Esophagus squamous epithelium (tissue), 5 donors: ENCODE measurements around the gene RNF8. TPM values are rescaled to one million over a fixed set of nuclear protein-coding genes. Genes with fewer than 3 reads are reported as not detected.

ENCODE experiments used
- DNase-seq: peaks from one replicate; lab custom pipeline; 2025; lab: John Stamatoyannopoulos, UW
- H3K27ac ChIP-seq, 4 donors: fragments of 200-600 bp; sonication (generic); one replicate each; pipeline ENCODE4 v1.5.1; 2016 to 2019; ENCODE audit warnings: mild to moderate bottlenecking in 1 of 4
- H3K27me3 ChIP-seq, 4 donors: fragments of 200-600 bp; sonication (generic); 1 replicate in 3 of 4; 2 replicates in 1 of 4; pipeline versions ENCODE4 v1.5.1 to v1.6.0; 2017 to 2021; ENCODE audit warnings: antibody characterized with exemption in 1 of 4
- H3K36me3 ChIP-seq, 3 donors: fragments of 200-600 bp; sonication (generic); one replicate each; pipeline ENCODE4 v1.5.1; 2016 to 2019
- H3K4me1 ChIP-seq, 3 donors: fragments of 200-600 bp; sonication (generic); one replicate each; pipeline ENCODE4 v1.5.1; 2017 to 2019
- H3K4me3 ChIP-seq, 4 donors: fragments of 200-600 bp; sonication (generic); 1 replicate in 3 of 4; 2 replicates in 1 of 4; pipeline ENCODE4 v1.5.1; 2016 to 2019; ENCODE audit warnings: mild to moderate bottlenecking in 2 of 4, moderate library complexity in 1 of 4
- H3K9me3 ChIP-seq, 3 donors: fragments of 200-600 bp; sonication (generic); one replicate each; pipeline ENCODE4 v1.5.1; 2016 to 2019
- POLR2A ChIP-seq, 4 donors: fragments of 450-650 bp; IDR thresholded peaks; one replicate each; pipeline ENCODE4 v1.6.1; 2017; ENCODE audit warnings: antibody characterized with exemption in 4 of 4, mild to moderate bottlenecking in 4 of 4, moderate library complexity in 3 of 4
- WGBS, 2 donors: methylation state at CpG; one replicate each; pipeline ENCODE4 v1.1.5; 2018; 5-methylcytosine and 5-hydroxymethylcytosine counted together
- intact Hi-C: fragments of 100-400 bp; cut with DNase I; formaldehyde crosslinking; loops from one replicate; pipeline ENCODE4 v1.15.0; 2022
- total RNA-seq, 4 donors: library from RNA; depleted of rRNA; stranded (reverse); fragments of >200 nt; gene quantifications; one replicate each; pipeline ENCODE4 v1.1.0, GENCODE V29; 2016
- TF ChIP-seq, protein P1 (sequence below), 6 experiments: fragments of 450-650 bp in 4 of 6; fragments of 200-600 bp in 2 of 6; sonication (generic) in 2 of 6; IDR thresholded peaks; one replicate each; pipeline ENCODE4 v1.5.1; 2016 to 2019; ENCODE audit warnings: antibody characterized with exemption in 6 of 6, mild to moderate bottlenecking in 4 of 6, moderate library complexity in 4 of 6
- donor health status: DM: yes; HTN: yes; CAD: no.

RNF8 gene
- total RNA-seq, 4 donors from 2014 or later = 17.2 to 24.0 (median 19.7) TPM

GRCh38 chr6:37409501-37409900, 55.7 kb downstream of the RNF8 start:
- H3K36me3 ChIP-seq = no peaks in the 10 kb centered on the region
- no peak overlapping the region for H3K27ac ChIP-seq
- intact Hi-C loops = no loop called here
- WGBS, 2 donors = 88 to 95% methylated on average over 1 of the region's 1 CpG
- H3K4me1 ChIP-seq = peaks cover 0 to 9% (median 5%) of the 10 kb centered on the region in 3 donors
- no peaks in the 10 kb centered on the region for H3K27me3 ChIP-seq
- no peak for TF ChIP-seq POLR2A (IDR thresholded peaks at IDR 0.05)
- H3K4me3 ChIP-seq = no peak overlapping the region
- DNase-seq = no peak
- H3K9me3 ChIP-seq = no peaks in the 10 kb centered on the region

DNA sequence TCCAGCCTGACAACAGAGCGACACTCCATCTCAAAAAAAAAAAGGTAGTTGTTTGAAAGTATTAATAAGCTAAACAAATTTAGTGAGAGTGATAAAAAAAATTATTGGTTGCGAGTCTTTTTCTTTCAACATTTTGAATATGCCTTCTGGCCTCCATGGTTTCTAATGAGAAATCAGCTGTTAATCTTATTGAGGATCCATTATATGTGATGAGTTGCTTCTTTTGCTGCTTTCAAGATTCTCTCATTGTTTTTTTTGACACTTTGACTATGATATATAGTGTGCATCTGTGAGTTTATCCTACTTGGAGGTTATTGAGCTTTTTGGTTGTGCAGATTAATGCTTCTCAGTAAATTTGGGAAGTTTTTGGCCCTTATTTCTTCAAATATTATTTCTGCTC, 63.6 kb downstream of the RNF8 start:
- Histone ChIP-seq H3K9me3 (no peaks in the 10 kb centered on the region), H3K4me3 (no peak overlapping the region), H3K4me1 (no peaks in the 10 kb centered on the region), H3K27me3 (no peaks in the 10 kb centered on the region), H3K27ac (no peak overlapping the region), H3K36me3 (no peaks in the 10 kb centered on the region)
- 48 to 50% methylated on average over 2 of the region's 2 CpGs for WGBS, 2 donors
- DNase-seq = no peak
- intact Hi-C loops = no loop called here
- TF ChIP-seq POLR2A (IDR thresholded peaks at IDR 0.05) = no peak
- TF ChIP-seq, protein P1, sequence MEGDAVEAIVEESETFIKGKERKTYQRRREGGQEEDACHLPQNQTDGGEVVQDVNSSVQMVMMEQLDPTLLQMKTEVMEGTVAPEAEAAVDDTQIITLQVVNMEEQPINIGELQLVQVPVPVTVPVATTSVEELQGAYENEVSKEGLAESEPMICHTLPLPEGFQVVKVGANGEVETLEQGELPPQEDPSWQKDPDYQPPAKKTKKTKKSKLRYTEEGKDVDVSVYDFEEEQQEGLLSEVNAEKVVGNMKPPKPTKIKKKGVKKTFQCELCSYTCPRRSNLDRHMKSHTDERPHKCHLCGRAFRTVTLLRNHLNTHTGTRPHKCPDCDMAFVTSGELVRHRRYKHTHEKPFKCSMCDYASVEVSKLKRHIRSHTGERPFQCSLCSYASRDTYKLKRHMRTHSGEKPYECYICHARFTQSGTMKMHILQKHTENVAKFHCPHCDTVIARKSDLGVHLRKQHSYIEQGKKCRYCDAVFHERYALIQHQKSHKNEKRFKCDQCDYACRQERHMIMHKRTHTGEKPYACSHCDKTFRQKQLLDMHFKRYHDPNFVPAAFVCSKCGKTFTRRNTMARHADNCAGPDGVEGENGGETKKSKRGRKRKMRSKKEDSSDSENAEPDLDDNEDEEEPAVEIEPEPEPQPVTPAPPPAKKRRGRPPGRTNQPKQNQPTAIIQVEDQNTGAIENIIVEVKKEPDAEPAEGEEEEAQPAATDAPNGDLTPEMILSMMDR (IDR thresholded peaks at IDR 0.05) = no peak

DNA sequence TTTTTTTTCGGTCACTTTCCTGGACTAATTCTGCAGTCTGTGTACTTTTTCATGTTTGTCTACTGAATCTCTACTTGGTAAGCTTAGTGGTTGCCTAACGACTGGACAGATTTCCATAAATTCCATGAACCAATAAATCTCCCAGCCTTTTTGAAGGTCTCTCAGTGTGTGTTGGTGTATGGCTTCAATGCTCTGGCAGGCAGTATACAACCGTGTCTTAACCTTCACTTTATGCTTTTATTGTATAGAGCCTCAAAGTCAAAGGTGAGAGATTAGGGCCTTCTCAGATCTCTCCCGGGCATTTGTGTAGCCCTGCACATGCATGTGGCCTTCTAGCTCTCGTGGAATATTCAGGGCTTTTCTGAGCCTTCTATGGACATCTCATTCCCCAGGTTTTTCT, 64.9 kb downstream of the RNF8 start:
- no peak overlapping the region for H3K27ac ChIP-seq
- TF ChIP-seq, protein P1 (IDR thresholded peaks at IDR 0.05) = no peak
- no peak for TF ChIP-seq POLR2A (IDR thresholded peaks at IDR 0.05)

GRCh38 chr6:37426058-37426944, 72.5 kb downstream of the RNF8 start:
- Histone ChIP-seq H3K27me3 (peaks cover 0 to 6% (median 0%) of the 10 kb centered on the region in 4 donors), H3K27ac (no peak overlapping the region), H3K9me3 (no peaks in the 10 kb centered on the region), H3K36me3 (no peaks in the 10 kb centered on the region), H3K4me1 (no peaks in the 10 kb centered on the region), H3K4me3 (no peak overlapping the region)
- TF ChIP-seq POLR2A (IDR thresholded peaks at IDR 0.05) = no peak
- TF ChIP-seq, protein P1 (IDR thresholded peaks at IDR 0.05) = no peak
- DNase-seq = no peak
- WGBS, 2 donors = 81 to 91% methylated on average over 4 of the region's 4 CpGs
- intact Hi-C loops = no loop called here

More for the DNA sequence above, 64.9 kb downstream of the RNF8 start:
- DNase-seq = no peak
- intact Hi-C loops = no loop called here
- H3K9me3 ChIP-seq = no peaks in the 10 kb centered on the region
- 55 to 68% methylated on average over 5 of the region's 5 CpGs for WGBS, 2 donors
- no peaks in the 10 kb centered on the region for H3K4me1 ChIP-seq
- H3K36me3 ChIP-seq = no peaks in the 10 kb centered on the region
- no peaks in the 10 kb centered on the region for H3K27me3 ChIP-seq
- no peak overlapping the region for H3K4me3 ChIP-seq

DNA sequence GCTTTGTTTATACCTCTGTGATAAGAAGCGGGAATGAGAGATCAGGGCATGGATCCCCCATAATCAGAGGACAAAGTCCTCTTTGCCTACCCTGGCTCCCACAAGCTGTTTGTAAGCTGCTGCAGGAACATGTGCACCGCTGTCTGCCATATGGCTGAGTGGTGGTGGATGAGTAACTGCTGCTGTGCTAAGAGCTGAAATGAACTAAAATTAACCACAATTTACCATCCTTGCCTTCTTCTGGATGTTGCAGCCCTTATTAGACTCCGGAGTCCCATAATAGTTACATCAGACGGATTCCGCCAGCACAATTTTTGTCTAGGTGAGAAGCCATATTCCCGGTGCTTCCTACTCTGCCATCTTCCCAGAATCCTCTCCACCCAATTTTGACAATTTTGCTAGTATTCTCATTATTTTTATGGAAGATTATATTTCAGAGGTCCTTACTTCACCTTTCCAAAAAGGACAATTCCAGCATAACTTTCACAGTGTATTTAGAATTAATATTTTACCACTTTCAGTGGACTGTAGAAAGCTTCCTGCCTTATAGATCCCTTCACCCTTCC, 73.2 kb downstream of the RNF8 start:
- WGBS, 2 donors = 92 to 94% methylated on average over 6 of the region's 6 CpGs
- Histone ChIP-seq H3K36me3 (no peaks in the 10 kb centered on the region), H3K4me1 (peaks cover 0 to 1% (median 0%) of the 10 kb centered on the region in 3 donors), H3K27me3 (peaks cover 0 to 6% (median 0%) of the 10 kb centered on the region in 4 donors), H3K4me3 (no peak overlapping the region), H3K9me3 (no peaks in the 10 kb centered on the region), H3K27ac (no peak overlapping the region)
- intact Hi-C loops = no loop called here
- no peak for TF ChIP-seq POLR2A (IDR thresholded peaks at IDR 0.05)
- TF ChIP-seq, protein P1 (IDR thresholded peaks at IDR 0.05) = no peak
- DNase-seq = no peak
